GM12864 (cell line): ENCODE data around the gene FAHD2A.
"Not testable (repeated sequence)": the region's sequence is repeated elsewhere in the genome, so short reads cannot be mapped to it uniquely, and the experiment has no call there.

Experiments
- DNase-seq: peaks from one replicate; pipeline ENCODE4 v3.0.0-alpha.2; 2011; ENCODE audit warnings: low read depth
- H3K4me3 ChIP-seq: 2 replicates; pipeline ENCODE4 v1.5.1; 2011; ENCODE audit warnings: mild to moderate bottlenecking, low read depth, low read length, control low read depth
- TF ChIP-seq, protein P1 (sequence below): IDR thresholded peaks from 2 replicates; pipeline ENCODE4 v1.5.1; 2011; ENCODE audit warnings: low read depth, mild to moderate bottlenecking, moderate library complexity, low read length, control low read depth, inconsistent platforms; ENCODE audit errors: missing control alignments

FAHD2A gene

DNA sequence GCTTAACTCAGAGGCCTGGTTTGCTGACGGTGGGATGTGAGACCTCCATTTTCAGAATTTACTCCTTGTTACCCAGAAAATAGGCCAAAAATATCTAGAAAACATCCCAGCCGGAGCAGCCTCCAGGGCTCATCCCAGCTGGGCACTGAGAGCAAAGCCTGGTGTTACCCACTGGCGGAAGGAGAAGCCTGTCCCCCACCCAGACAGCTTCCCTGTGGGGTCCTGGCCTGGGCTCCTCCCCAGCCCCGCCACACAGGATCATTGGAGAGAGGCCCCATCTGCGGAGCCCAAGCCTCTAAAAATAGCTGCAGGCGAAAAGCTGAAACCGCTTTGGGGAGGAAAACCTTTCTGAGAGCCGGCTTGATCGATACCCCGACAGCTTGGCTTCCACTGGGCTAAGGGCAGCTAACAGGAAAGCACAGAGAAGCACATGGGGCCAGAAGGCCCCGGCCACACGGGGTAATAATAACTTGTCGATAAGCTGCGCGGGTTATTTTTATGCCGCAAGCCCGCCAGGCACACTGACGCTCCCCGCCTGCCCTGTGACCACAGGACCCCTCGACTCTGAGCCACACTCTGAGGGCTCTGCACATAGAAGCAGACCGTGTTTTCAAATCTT lies 26.9 kb upstream of the FAHD2A start:
- no peak for DNase-seq
- TF ChIP-seq, protein P1, sequence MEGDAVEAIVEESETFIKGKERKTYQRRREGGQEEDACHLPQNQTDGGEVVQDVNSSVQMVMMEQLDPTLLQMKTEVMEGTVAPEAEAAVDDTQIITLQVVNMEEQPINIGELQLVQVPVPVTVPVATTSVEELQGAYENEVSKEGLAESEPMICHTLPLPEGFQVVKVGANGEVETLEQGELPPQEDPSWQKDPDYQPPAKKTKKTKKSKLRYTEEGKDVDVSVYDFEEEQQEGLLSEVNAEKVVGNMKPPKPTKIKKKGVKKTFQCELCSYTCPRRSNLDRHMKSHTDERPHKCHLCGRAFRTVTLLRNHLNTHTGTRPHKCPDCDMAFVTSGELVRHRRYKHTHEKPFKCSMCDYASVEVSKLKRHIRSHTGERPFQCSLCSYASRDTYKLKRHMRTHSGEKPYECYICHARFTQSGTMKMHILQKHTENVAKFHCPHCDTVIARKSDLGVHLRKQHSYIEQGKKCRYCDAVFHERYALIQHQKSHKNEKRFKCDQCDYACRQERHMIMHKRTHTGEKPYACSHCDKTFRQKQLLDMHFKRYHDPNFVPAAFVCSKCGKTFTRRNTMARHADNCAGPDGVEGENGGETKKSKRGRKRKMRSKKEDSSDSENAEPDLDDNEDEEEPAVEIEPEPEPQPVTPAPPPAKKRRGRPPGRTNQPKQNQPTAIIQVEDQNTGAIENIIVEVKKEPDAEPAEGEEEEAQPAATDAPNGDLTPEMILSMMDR: no peak
- H3K4me3 ChIP-seq: no peak overlapping the region

DNA sequence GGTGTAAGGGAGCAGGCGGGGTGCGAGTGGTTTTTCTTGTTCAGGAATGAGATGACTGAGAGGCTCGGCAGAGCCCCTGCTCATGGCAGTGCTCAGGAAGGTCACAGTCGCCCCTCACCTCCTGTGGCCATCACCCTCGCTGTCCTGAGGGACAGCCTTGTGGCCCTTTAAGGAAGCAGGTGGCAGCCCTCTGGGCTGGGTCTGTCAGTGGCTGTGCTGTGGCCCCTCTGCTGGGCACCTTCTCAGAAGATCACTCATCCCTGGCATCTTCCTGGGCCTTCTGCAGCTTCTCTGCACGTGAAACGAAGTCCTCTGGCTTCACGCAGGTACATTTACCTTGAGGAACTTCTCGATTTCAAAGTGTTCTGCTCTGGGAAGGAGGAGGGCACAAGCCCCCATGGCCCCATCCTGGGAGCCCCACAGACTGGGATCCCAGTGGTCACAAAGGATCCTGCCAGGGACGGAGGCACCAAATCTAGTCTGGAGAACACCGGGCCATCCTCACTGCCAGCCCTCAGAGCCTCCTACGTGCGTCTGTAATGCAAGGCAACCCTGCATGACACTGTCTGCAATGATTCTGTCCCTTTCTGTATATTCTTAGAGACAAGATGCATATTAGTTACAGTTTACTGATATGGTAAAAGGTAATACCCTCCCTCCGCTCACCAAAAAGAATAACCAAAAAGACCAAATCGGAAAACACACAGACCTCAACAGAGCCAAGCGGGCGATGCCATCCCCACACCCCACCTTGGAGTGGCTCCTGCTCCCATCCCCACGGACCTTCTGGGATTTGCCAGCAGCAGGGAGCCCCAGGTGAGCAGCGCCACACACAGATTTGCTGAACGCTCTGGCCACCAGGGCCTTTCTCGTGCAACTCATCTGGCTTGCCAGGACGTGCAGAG lies 25.9 kb upstream of the FAHD2A start:
- no peak for DNase-seq
- TF ChIP-seq, protein P1: no peak

DNA sequence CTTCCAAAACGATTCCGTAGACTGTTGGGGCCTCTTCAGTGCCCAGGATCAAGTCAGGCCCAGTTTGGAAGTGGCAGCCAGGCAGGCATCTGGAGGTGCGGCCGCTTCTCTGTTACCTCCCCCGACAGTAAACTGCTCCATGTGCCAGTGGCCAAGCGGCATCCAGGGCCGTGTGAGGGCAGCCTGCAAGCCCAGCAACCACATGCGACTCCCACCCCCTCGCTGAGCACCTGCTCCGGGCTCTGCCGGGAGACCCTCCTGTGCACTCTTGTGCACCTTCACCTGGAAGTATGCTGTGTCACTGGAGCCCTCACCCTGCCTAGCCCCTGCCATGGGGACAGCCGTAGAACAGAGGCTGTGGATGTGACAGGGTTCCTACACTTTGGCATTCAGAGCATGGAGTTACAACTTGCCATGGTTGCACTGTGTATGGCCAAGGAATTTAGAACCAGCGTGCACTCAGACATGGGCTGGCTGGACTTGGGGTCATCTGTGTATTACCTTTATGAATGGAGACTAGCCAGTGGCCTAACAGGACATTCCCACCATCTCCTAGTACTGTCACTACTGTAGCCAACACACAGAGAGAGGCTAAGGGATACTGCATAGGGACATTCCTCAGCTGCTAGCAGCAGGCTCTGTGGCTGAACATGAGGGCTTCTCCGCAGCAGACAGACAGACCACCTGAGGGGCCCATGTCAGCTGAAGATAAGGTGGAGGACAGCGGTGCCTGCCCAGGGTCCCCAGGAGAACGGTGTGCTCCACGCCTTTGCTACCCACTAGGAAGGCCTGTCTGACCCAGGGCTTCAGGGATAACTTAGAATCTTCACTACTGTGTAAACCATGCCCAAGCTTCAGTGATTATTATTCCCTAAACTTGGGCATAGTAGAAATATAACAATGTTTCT lies 25.0 kb upstream of the FAHD2A start:
- TF ChIP-seq, protein P1: no peak

More for the DNA sequence above, 25.9 kb upstream of the FAHD2A start:
- no peak overlapping the region for H3K4me3 ChIP-seq

DNA sequence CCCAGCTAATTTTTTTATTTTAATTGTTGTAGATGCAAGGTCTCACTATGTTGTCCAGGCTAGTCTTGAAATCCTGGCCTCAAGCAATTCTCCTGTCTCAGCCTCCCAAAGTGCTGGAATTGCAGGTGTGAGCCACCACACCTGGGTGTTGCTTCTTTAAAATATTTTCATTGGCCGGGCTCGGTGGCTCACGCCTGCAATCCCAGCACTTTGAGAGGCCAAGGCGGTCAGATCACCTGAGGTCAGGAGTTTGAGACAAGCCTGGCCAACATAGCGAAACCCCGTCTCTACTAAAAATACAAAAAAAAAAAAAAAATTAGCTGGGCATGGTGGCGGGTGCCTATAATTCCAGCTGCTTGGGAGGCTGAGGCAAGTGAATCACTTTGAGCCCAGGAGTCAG lies 24.2 kb upstream of the FAHD2A start:
- DNase-seq, H3K4me3 ChIP-seq: not testable (repeated sequence)

More for the DNA sequence above, 25.0 kb upstream of the FAHD2A start:
- no peak overlapping the region for H3K4me3 ChIP-seq
- no peak for DNase-seq

DNA sequence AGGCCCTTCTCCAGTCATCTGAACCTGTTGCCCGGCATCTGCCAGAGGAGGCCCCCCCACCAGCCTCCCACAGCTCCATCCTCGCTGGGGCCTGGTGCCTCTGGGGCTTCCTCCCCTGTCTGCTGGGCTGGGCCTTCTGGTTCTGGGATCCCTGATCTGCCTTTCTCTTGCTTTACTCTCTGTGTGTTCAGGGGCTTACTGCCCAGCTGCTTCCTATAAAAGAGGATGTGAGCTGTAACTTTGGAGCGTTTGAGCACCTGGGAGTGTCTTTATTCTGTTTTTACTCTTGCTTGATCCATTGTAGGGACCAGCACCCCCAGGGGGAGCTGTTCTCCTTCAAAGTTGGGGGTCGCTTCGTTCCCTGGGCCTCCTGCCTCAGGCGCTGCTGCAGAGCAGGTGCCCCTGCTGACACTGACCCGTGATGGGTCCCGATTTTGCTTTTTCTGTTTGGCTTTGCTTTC lies 23.1 kb upstream of the FAHD2A start:
- DNase-seq: no peak
- H3K4me3 ChIP-seq: no peak overlapping the region
- TF ChIP-seq, protein P1: peak; percentile 43

DNA sequence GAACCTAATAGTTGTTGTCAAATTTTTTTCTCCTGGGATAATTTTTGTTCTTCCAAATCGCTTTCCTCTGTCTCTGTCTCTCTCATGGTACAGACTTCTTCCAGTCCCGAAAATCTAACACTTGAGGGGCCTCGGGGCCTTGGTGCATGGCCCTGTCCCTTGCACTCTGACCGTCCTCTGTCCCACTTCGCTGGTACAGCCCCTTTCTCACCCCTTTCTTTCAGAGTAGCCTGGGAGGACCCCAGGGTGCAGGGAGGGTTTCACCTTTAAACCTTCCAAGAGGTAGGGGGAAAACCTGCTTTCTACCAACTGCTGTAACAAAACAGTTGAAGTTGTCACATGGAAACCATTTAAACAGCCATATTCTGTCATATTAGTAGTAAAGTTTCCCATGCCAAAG lies 22.2 kb upstream of the FAHD2A start:
- no peak for DNase-seq
- TF ChIP-seq, protein P1: no peak
- no peak overlapping the region for H3K4me3 ChIP-seq

DNA sequence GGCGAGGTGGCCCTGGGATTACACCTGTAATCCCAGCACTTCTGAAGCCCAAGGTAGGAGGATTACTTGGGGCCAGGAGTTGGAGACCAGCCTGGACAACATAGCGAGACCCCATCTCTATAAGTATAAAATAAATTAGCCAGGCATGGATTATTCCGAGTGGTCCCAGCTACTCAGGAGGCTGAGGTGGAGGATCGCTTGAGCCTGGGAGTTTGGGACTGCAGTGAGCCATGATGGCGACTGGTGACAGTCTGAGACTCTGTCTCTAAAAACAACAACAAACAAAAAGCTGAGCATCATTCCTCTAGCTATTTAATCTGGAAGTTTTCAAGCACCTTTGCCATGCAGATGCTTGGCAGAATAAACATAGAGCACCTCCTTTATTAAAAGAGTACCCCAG lies 21.8 kb upstream of the FAHD2A start:
- no peak overlapping the region for H3K4me3 ChIP-seq
- DNase-seq: no peak
- TF ChIP-seq, protein P1: no peak
